Keratinocyte (primary cell): ENCODE data around the gene INTS1. TPM values are rescaled to one million over a fixed set of nuclear protein-coding genes. Genes with fewer than 3 reads are reported as not detected.

Experiments used
- DNase-seq: peaks from one replicate; pipeline ENCODE4 v3.0.0-alpha.2; 2011; ENCODE audit warnings: low read depth, missing footprints, low spot score
- FAIRE-seq: peaks from 2 replicates; lab custom pipeline; 2011; peaks lifted over from hg19 to GRCh38; lab: Jason Lieb, UNC
- H2AFZ ChIP-seq: 2 replicates; pipeline ENCODE4 v1.6.0; 2012; ENCODE audit warnings: low read length, control low read depth, inconsistent platforms; ENCODE audit not compliant: control insufficient read depth
- H3K27ac ChIP-seq: 2 replicates; pipeline ENCODE4 v1.5.1; 2011; ENCODE audit warnings: low read length; ENCODE audit not compliant: control insufficient read depth, insufficient read depth
- H3K27me3 ChIP-seq: 3 replicates; pipeline ENCODE4 v1.6.0; 2011; ENCODE audit warnings: low read length; ENCODE audit not compliant: control insufficient read depth, insufficient read depth; ENCODE audit errors: extremely low read depth
- H3K36me3 ChIP-seq, 2 experiments: 2 replicates in 1 of 2; 3 replicates in 1 of 2; pipeline ENCODE4 v1.5.1; 2011; ENCODE audit warnings: low read length in 2 of 2, mild to moderate bottlenecking in 1 of 2; ENCODE audit not compliant: control insufficient read depth in 2 of 2, insufficient read depth in 2 of 2; ENCODE audit errors: extremely low read depth in 1 of 2
- H3K4me1 ChIP-seq: 3 replicates; pipeline ENCODE4 v1.5.1; 2011; ENCODE audit warnings: low read length; ENCODE audit not compliant: control insufficient read depth, insufficient read depth; ENCODE audit errors: extremely low read depth
- H3K4me2 ChIP-seq: 3 replicates; pipeline ENCODE4 v1.6.0; 2011; ENCODE audit warnings: low read depth, low read length; ENCODE audit not compliant: control insufficient read depth, insufficient read depth; ENCODE audit errors: extremely low read depth
- H3K4me3 ChIP-seq, 3 experiments: fragments of 200-600 bp in 1 of 3; sonication (generic) in 1 of 3; 2 replicates in 2 of 3; 3 replicates in 1 of 3; pipeline ENCODE4 v1.5.1; 2011 to 2016; ENCODE audit warnings: low read length in 3 of 3, mild to moderate bottlenecking in 3 of 3, control low read depth in 2 of 3, inconsistent platforms in 1 of 3, low read depth in 1 of 3, mixed read lengths in 1 of 3, mixed run types in 1 of 3, moderate library complexity in 1 of 3; ENCODE audit not compliant: control insufficient read depth in 2 of 3, insufficient read depth in 2 of 3; ENCODE audit errors: extremely low read depth in 1 of 3
- H3K79me2 ChIP-seq: 2 replicates; pipeline ENCODE4 v1.6.0; 2012; ENCODE audit warnings: low read length; ENCODE audit not compliant: control insufficient read depth, insufficient read depth
- H3K9ac ChIP-seq: 3 replicates; pipeline ENCODE4 v1.6.0; 2011; ENCODE audit warnings: low read length; ENCODE audit not compliant: control insufficient read depth, insufficient read depth; ENCODE audit errors: extremely low read depth
- H3K9me1 ChIP-seq: 3 replicates; pipeline ENCODE4 v1.6.0; 2011; ENCODE audit warnings: low read length; ENCODE audit not compliant: control insufficient read depth, insufficient read depth; ENCODE audit errors: extremely low read depth
- H3K9me3 ChIP-seq: 2 replicates; pipeline ENCODE4 v1.5.1; 2012; ENCODE audit warnings: low read depth, low read length; ENCODE audit not compliant: control insufficient read depth
- H4K20me1 ChIP-seq: 3 replicates; pipeline ENCODE4 v1.6.0; 2011; ENCODE audit warnings: low read length; ENCODE audit not compliant: control insufficient read depth, insufficient read depth; ENCODE audit errors: extremely low read depth
- CTCF ChIP-seq, 3 experiments: IDR thresholded peaks in 1 of 3; conservative IDR thresholded peaks in 1 of 3; optimal IDR thresholded peaks in 1 of 3; 2 replicates in 2 of 3; 3 replicates in 1 of 3; pipeline versions ENCODE3 to v1.5.1; 2011; ENCODE audit warnings: low read length in 3 of 3, mild to moderate bottlenecking in 3 of 3, moderate library complexity in 2 of 3, control low read depth in 1 of 3, inconsistent platforms in 1 of 3; ENCODE audit not compliant: insufficient read depth in 2 of 3; ENCODE audit errors: extremely low read depth in 1 of 3
- EZH2 ChIP-seq: IDR thresholded peaks from one replicate; pipeline ENCODE4 v1.6.1; 2012; ENCODE audit warnings: inconsistent platforms, mild to moderate bottlenecking, low read length, moderate library complexity
- dilution Hi-C: fragments of 300-500 bp; cut with MboI; formaldehyde crosslinking; loops from one replicate; pipeline ENCODE4 v1.7.0; 2020; ENCODE audit warnings: low sequenced_read_pairs; ENCODE audit not compliant: extremely low pct_ligation_motif_present
- polyA plus RNA-seq, 5 experiments: library from polyadenylated mRNA; depleted of rRNA in 3 of 5; stranded (reverse) in 3 of 5; stranded (forward) in 1 of 5; unstranded in 1 of 5; fragments of >200 nt; gene quantifications; 1 replicate in 1 of 5; 2 replicates in 3 of 5; 3 replicates in 1 of 5; pipeline versions ENCODE4 v1.2.1 to v1.2.3, GENCODE V29; 2011 to 2012; ENCODE audit warnings: missing spikeins in 2 of 5, low read depth in 1 of 5, low replicate concordance in 1 of 5

INTS1 gene
- polyA plus RNA-seq, 1 donor (not counting 4 experiments of a cell fraction or from before 2014, with no cell fraction given): 10.6 TPM

DNA sequence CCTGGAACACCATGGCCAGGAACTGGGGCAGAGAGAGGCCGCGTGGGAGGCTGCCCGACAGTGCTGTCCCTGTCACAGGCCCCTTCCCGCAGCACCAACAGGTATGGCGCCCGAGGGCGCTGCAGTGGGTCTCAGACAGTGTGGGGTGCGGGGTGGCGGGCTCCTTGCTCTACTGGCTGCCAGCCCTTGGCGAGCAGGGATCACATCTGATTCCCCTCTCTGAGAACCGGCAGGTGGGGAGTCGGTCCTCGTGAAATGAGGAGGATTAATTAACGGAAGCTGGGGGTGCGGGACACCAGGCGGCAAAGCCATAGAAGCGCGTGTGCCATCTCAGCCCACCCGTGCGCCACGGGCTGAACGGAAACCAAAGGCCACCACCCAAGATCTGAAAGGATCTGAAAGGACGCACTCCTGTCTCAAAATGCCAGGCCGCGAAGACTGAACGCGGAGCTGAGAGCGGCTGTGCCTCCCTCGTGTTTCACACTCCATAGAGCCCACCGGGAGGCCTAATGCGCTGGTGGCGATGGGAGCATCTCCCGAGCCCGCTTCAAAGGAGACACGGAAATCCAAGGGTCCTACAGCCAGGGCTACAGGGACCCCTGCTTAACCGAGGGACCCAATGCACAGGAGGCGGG, 6.8 kb downstream of the INTS1 start:
- no peak for FAIRE-seq
- no peak overlapping the region for H2AFZ ChIP-seq
- peaks cover 17% of the 10 kb centered on the region for H3K79me2 ChIP-seq
- H3K4me2 ChIP-seq: no peak overlapping the region
- peaks cover 3% of the 10 kb centered on the region for H4K20me1 ChIP-seq
- no peaks in the 10 kb centered on the region for H3K4me1 ChIP-seq
- DNase-seq: no peak
- no peak overlapping the region for H3K9ac ChIP-seq
- H3K9me3 ChIP-seq: no peaks in the 10 kb centered on the region
- no peak overlapping the region for H3K4me3 ChIP-seq
- dilution Hi-C loops: no loop called here
- no peaks in the 10 kb centered on the region for H3K27me3 ChIP-seq
- no peak overlapping the region for H3K27ac ChIP-seq
- no peaks in the 10 kb centered on the region for H3K9me1 ChIP-seq
- H3K36me3 ChIP-seq: peaks cover 19 to 20% of the 10 kb centered on the region in 2 experiments
- TF ChIP-seq CTCF (optimal IDR thresholded peaks at IDR 0.05 in 1 of 3, IDR thresholded peaks at IDR 0.05 in 1 of 3, conservative IDR thresholded peaks at IDR 0.05 in 1 of 3; ENCODE audit: extremely low read depth in 1 of 3, insufficient read depth in 2 of 3, low read length in 3 of 3) (no peak), EZH2 (no peak)

DNA sequence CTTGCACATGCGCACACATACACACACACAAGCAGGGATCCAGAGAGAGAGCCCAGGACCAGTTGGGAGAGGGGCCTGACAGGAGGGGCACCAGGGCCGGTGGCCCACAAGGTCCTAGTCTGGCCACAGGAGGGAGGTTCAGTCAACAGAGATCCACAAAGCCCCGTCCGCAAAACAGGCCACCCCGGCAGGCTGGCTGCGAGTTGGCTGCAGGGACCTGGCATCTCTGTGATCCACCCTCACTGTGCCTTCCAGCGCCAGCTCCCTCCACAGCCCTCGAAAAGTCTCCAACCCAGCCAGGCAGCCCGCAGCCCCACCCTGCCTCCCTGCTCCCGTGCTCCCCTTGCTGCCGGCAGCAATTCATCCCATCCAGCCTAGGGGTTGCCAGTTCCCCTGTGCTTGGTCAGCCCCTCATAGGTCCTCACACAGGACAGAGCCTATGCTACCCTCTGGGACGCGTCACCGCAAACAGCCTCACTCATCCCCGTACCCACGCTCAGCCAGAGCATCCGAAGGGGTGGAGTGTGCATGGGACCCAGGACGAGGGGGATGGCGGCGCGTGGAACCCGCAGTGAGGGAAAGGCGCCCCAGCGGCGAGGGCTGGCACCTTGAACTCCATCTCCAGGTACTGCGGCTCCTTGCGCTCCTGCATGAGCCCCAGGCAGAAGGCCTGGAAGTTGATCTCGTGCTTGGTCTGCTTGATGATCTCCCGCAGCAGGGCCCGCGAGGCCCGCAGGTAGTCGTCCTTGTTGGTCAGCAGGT, 7.5 kb downstream of the INTS1 start:
- dilution Hi-C loops: no loop called here

More for the DNA sequence above, 7.5 kb downstream of the INTS1 start:
- peaks cover 20 to 23% of the 10 kb centered on the region in 2 experiments for H3K36me3 ChIP-seq
- no peak for FAIRE-seq
- H3K9me1 ChIP-seq: no peaks in the 10 kb centered on the region
- no peak overlapping the region for H3K9ac ChIP-seq
- H4K20me1 ChIP-seq: peaks cover 2% of the 10 kb centered on the region
- no peak overlapping the region for H3K27ac ChIP-seq
- no peak overlapping the region for H3K4me3 ChIP-seq
- no peaks in the 10 kb centered on the region for H3K27me3 ChIP-seq
- no peak overlapping the region for H2AFZ ChIP-seq
- H3K4me2 ChIP-seq: no peak overlapping the region
- no peak for DNase-seq
- H3K9me3 ChIP-seq: no peaks in the 10 kb centered on the region
- peaks cover 10% of the 10 kb centered on the region for H3K79me2 ChIP-seq
- H3K4me1 ChIP-seq: no peaks in the 10 kb centered on the region
- no peak for TF ChIP-seq EZH2
- no peak for TF ChIP-seq CTCF (optimal IDR thresholded peaks at IDR 0.05 in 1 of 3, IDR thresholded peaks at IDR 0.05 in 1 of 3, conservative IDR thresholded peaks at IDR 0.05 in 1 of 3; ENCODE audit: extremely low read depth in 1 of 3, insufficient read depth in 2 of 3, low read length in 3 of 3)
